ENCODE results near the gene MANSC1. TPM values are rescaled to one million over a fixed set of nuclear protein-coding genes. Genes with fewer than 3 reads are reported as not detected.
"Not testable (repeated sequence)": the region's sequence is repeated elsewhere in the genome, so short reads cannot be mapped to it uniquely, and the experiment has no call there.

Gene MANSC1
- total RNA-seq, 6 experiments from 2014 or later: 4.8 to 11.7 (median 10.0) TPM

DNA sequence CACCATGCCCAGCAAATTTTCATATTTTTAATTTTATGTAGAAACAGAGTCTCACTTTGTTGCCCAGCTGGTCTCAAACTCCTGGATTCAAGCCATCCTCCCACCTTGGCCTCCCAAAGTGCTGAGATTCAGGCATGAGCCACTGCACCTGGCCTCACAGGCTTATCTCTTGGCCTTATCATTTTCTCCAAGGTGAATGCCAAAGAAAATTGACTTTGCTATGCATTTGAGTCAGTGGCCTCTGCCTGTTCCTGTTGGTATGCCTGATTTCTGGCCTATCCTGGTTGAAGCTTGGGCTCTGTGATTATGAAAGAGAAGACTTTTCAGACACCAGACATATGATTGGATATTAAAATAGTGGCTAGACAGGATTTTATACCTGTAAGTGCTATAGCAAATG is 34.2 kb downstream of the MANSC1 start:
- no peaks in the 10 kb centered on the region for H3K9me3 Mint-ChIP-seq
- DNase-seq: no peak
- no peak overlapping the region for H3K27ac Mint-ChIP-seq
- 0 out of 2 replicates have a peak, but pooled peaks cover 2% of the 10 kb centered on the region for H3K27me3 Mint-ChIP-seq (ENCODE audit: insufficient read depth)
- H3K4me3 Mint-ChIP-seq: no peak overlapping the region
- no peaks in the 10 kb centered on the region for H3K36me3 Mint-ChIP-seq (ENCODE audit: low read depth)
- peaks cover 20% of the 10 kb centered on the region for H3K4me1 Mint-ChIP-seq (ENCODE audit: low read depth)
- TF ChIP-seq, protein P1, sequence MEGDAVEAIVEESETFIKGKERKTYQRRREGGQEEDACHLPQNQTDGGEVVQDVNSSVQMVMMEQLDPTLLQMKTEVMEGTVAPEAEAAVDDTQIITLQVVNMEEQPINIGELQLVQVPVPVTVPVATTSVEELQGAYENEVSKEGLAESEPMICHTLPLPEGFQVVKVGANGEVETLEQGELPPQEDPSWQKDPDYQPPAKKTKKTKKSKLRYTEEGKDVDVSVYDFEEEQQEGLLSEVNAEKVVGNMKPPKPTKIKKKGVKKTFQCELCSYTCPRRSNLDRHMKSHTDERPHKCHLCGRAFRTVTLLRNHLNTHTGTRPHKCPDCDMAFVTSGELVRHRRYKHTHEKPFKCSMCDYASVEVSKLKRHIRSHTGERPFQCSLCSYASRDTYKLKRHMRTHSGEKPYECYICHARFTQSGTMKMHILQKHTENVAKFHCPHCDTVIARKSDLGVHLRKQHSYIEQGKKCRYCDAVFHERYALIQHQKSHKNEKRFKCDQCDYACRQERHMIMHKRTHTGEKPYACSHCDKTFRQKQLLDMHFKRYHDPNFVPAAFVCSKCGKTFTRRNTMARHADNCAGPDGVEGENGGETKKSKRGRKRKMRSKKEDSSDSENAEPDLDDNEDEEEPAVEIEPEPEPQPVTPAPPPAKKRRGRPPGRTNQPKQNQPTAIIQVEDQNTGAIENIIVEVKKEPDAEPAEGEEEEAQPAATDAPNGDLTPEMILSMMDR (IDR thresholded peaks at IDR 0.05): no peak

DNA sequence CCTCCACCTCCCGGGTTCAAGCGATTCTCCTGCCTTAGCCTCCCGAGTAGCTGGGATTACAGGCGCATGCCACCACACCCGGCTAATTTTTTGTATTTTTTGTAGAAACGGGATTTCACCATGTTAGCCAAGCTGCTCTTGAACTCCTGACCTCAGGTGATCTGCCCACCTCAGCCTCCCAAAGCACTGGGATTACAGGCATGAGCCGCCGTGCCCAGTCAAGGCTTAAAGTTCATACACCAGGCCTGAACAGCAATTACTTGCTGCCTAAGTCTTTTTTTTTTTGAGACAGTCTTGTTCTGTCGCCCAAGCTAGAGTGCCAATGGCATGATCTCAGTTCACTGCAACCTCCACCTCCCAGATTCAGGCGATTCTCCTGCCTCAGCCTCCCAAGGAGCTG is 39.3 kb downstream of the MANSC1 start:
- H3K4me3 Mint-ChIP-seq; H3K36me3 Mint-ChIP-seq (ENCODE audit: low read depth); H3K4me1 Mint-ChIP-seq (ENCODE audit: low read depth); H3K27me3 Mint-ChIP-seq (ENCODE audit: insufficient read depth); H3K9me3 Mint-ChIP-seq; DNase-seq; H3K27ac Mint-ChIP-seq: not testable (repeated sequence)

DNA sequence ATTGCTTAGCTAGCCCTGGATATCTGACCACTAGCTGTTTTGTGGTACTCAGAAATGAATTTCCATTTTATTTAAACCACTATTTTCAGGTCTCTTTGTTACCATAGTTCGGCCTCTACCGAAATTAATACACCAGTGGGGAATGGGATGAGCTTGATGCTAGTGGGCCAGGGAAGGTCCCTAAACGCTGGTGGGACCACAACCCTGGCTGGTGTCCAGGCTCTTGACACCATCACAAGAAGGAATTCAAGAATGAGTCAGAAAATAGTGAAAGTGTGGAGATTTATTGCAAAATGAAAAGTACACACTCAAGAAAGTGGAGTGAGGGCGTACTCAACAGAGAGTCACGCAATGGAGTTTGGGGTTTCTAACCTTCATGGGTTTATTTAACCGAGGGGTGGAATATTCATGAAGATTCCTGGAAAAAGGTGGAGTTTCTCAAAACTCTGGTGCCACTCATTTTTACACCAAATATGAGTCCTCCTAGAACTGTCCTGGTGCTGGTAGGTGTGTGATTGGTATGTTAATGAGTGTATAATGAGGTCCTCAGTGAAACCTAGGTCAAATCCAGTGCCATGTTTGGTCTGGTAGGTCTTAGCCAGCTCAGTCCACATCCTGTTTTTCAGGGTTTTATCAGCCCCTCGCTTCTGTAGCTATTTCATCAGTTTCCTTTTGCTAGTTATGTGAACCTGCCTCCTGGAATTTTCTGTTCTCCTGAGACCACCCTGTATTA is 44.3 kb downstream of the MANSC1 start:
- H3K27ac Mint-ChIP-seq: no peak overlapping the region
- TF ChIP-seq, protein P1 (IDR thresholded peaks at IDR 0.05): no peak
- no peaks in the 10 kb centered on the region for H3K4me1 Mint-ChIP-seq (ENCODE audit: low read depth)
- H3K36me3 Mint-ChIP-seq (ENCODE audit: low read depth): peaks cover 4% of the 10 kb centered on the region; the same call in 1 of the 2 replicates
- no peak for DNase-seq
- H3K27me3 Mint-ChIP-seq (ENCODE audit: insufficient read depth): peaks cover 5% of the 10 kb centered on the region
- peaks cover 5% of the 10 kb centered on the region for H3K9me3 Mint-ChIP-seq
- H3K4me3 Mint-ChIP-seq: no peak overlapping the region

DNA sequence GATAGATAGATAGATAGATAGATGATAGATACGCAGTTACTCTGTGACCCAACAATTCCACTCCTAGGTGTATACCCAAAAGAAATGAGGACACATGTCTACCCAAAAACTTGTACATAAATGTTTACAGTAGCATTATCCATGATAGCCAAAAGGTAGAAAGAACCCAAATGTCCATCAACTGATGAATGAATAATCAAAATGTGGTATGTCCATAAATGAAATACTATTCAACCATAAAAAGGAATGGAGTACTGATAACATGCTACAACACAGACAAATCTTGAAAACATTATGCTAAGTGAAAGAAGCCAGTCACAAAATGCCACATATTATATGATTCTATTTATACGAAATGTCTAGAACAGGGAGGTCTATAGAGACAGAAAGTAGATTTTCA is 47.1 kb downstream of the MANSC1 start:
- Mint-ChIP-seq H3K27ac (no peak overlapping the region), H3K4me3 (no peak overlapping the region)

GRCh38 chr12:12301122-12301521 is 48.9 kb downstream of the MANSC1 start:
- Mint-ChIP-seq H3K27ac (no peak overlapping the region), H3K4me1 (ENCODE audit: low read depth) (no peaks in the 10 kb centered on the region), H3K4me3 (no peak overlapping the region), H3K36me3 (ENCODE audit: low read depth) (peaks cover 4% of the 10 kb centered on the region; the same call in 1 of the 2 replicates), H3K9me3 (peaks cover 5% of the 10 kb centered on the region), H3K27me3 (ENCODE audit: insufficient read depth) (peaks cover 7% of the 10 kb centered on the region)
- TF ChIP-seq, protein P1 (IDR thresholded peaks at IDR 0.05): no peak
- DNase-seq: no peak

More for the DNA sequence above, 47.1 kb downstream of the MANSC1 start:
- Mint-ChIP-seq H3K4me1 (ENCODE audit: low read depth) (no peaks in the 10 kb centered on the region), H3K9me3 (peaks cover 5% of the 10 kb centered on the region), H3K36me3 (ENCODE audit: low read depth) (peaks cover 4% of the 10 kb centered on the region; the same call in 1 of the 2 replicates), H3K27me3 (ENCODE audit: insufficient read depth) (peaks cover 3% of the 10 kb centered on the region)
- DNase-seq: no peak
- TF ChIP-seq, protein P1 (IDR thresholded peaks at IDR 0.05): no peak

DNA sequence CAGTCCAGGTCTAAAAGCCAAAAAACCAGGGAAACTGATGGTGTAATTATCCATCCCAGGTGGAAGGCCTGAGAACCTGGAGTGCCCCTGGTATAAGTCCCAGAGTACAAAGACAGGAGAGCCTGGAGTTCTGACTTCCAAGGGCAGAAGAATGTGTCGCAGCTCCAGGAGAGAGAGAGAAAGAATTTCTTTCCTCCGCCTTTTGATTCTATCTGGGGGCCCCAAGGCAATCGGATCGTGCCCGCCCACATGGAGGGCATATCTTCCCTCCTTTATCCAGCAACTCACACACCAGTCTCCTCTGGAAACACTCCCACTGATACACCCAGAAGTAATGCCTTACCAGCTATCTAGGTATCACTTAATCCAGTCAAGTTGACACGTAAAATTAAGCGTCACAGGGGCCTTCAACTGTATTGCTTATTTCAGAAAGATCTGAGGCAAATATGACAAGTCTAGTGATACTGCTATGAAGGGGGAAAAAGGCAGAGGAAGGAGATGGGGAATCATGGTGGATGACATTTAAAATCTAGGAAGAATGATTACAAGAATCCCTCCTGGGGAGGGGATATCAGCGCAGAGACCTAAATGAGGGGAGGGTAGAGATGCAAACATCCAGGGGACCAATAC is 52.7 kb downstream of the MANSC1 start:
- H3K27ac Mint-ChIP-seq: no peak overlapping the region
- no peak for DNase-seq
- no peaks in the 10 kb centered on the region for H3K36me3 Mint-ChIP-seq (ENCODE audit: low read depth)
- no peak overlapping the region for H3K4me3 Mint-ChIP-seq
- H3K27me3 Mint-ChIP-seq (ENCODE audit: insufficient read depth): peaks cover 8% of the 10 kb centered on the region
- peaks cover 11% of the 10 kb centered on the region for H3K4me1 Mint-ChIP-seq (ENCODE audit: low read depth)
- no peaks in the 10 kb centered on the region for H3K9me3 Mint-ChIP-seq
- TF ChIP-seq, protein P1 (IDR thresholded peaks at IDR 0.05): no peak

Measured in HFFc6 (cell line).